Hepatocyte (in vitro differentiated cells): Measurements from ENCODE around the gene MASP1.

Source experiments
- EZH2 ChIP-seq: fragments of 200-600 bp; sonication (generic); IDR thresholded peaks from 2 replicates; pipeline ENCODE4 v1.6.1; 2016; ENCODE audit warnings: antibody characterized with exemption, mild to moderate bottlenecking, borderline replicate concordance
- TF ChIP-seq, protein P1 (sequence below): fragments of 200-600 bp; sonication (generic); IDR thresholded peaks from 2 replicates; pipeline ENCODE4 v1.5.1; 2016; ENCODE audit warnings: antibody characterized with exemption, mild to moderate bottlenecking; ENCODE audit not compliant: poor library complexity

DNA sequence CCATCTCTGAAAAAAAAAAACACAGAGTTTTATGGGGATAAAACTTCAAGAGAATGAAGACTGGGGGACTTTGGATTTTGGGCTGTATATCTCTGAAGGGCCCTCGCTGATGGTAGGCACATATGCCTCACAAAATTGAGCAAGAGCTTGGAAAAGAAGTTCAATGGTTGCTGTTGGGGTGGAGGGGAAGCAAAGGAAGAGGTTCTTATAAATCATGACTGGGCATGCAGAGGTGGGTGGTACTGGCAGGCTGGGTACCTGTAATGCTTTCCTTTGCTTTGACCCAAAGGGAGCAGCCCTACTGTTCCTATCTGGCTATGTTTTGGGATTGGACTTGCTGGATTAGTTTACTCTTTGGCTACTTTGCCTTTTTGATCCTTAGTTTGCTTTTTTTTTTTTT lies 100.3 kb downstream of the MASP1 start:
- TF ChIP-seq, protein P1, sequence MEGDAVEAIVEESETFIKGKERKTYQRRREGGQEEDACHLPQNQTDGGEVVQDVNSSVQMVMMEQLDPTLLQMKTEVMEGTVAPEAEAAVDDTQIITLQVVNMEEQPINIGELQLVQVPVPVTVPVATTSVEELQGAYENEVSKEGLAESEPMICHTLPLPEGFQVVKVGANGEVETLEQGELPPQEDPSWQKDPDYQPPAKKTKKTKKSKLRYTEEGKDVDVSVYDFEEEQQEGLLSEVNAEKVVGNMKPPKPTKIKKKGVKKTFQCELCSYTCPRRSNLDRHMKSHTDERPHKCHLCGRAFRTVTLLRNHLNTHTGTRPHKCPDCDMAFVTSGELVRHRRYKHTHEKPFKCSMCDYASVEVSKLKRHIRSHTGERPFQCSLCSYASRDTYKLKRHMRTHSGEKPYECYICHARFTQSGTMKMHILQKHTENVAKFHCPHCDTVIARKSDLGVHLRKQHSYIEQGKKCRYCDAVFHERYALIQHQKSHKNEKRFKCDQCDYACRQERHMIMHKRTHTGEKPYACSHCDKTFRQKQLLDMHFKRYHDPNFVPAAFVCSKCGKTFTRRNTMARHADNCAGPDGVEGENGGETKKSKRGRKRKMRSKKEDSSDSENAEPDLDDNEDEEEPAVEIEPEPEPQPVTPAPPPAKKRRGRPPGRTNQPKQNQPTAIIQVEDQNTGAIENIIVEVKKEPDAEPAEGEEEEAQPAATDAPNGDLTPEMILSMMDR: no peak
- no peak for TF ChIP-seq EZH2
